ENCODE measurements around the gene RAPGEF4. TPM values are rescaled to one million over a fixed set of nuclear protein-coding genes. Genes with fewer than 3 reads are reported as not detected.
"Not testable (repeated sequence)": the region's sequence is repeated elsewhere in the genome, so short reads cannot be mapped to it uniquely, and the experiment has no call there.

Gene RAPGEF4
- total RNA-seq, 1 donor from 2014 or later: 7.2 TPM

DNA sequence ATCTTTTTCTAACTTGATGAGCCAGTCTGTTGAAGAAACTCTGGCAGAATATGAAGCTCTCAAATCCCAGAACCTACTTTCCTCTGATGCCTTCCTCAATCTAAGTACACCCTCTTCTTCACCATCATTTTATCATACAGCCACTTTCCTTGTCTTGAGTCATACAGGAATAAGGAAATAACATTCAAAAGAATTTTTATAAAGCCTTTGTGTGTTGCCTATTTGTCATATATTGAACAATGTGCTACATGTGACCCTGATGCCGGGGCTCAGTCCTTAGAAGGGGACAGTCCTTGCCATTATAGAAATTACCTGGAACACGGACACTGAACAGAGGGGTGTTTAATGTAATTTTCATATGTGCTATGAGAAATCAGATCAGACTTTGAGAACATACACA is 27.4 kb downstream of the RAPGEF4 start:
- DNase-seq (no peak), ATAC-seq (ENCODE audit: poor library complexity) (no peak)
- intact Hi-C loops (cut with DNase I): no loop called here

DNA sequence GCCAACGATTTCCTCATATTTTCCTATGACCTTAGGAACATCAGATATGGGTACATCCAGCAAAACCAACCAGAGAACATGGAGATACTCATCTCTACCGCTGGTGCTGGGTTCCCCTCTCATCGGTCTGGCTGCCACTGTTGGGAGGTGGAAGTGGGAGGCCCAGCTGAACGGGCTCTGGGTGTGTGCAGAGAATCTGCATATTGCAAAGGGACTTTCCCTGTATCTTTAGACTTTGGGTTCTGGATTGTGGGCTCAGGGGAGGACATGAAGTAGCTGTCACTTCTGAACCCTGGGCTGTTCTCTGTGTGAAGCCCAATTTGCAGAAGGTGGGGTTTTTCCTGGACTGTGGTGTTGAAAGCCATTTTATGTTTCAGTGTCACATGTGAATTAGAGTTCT is 30.0 kb downstream of the RAPGEF4 start:
- no peak for DNase-seq
- intact Hi-C loops (cut with DNase I): no loop called here
- no peak for ATAC-seq (ENCODE audit: poor library complexity)

DNA sequence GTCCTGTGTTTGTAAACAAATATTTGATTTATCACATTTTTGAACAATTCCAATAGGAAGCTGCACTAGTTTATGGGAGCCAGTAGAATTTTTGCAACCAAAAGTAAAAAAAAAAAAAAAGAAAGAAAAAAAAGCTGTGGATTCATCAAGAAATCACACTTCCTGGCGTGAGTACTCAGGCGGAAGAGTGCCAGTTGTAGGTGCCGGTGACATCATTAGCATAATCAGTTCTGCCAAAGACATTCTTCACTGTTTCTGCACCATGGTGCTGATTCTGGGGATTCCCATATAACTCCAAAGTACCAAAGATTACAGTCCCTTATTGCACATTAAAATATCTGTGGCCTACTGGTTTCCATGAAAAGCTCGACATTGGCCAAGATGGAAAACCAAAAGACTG is 32.8 kb downstream of the RAPGEF4 start:
- no peak for ATAC-seq (ENCODE audit: poor library complexity)
- DNase-seq: no peak
- intact Hi-C loops (cut with DNase I): no loop called here

- intact Hi-C loops (cut with DNase I): no loop called here
- no peak for DNase-seq
- no peak for ATAC-seq (ENCODE audit: poor library complexity)
Measured at GRCh38 chr2:172769879-172770278, 34.2 kb downstream of the RAPGEF4 start.

DNA sequence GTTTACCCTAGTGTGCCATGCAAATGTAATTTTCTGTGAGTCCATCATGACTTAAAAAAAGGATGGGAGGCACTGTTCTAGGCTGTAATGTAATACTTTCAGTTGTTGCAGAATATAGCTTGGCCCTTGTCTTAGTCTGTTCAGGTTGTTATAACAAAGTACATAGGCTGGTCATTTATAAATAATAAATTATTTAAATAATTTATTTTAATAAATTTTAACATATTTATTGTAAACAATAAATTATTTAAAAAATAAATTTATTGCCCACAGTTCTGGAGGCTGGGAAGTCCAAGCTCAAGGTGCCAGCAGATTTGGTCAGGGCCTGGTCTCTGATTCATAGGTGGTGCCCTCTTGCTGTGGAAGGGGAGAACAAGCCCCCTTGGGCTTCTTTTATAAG is 35.2 kb downstream of the RAPGEF4 start:
- no peak for ATAC-seq (ENCODE audit: poor library complexity)
- intact Hi-C loops (cut with DNase I): no loop called here
- DNase-seq: no peak

- intact Hi-C loops (cut with DNase I): no loop called here
- ATAC-seq (ENCODE audit: poor library complexity): no peak
- DNase-seq: no peak
Measured at GRCh38 chr2:172772633-172773032, 37.0 kb downstream of the RAPGEF4 start.

DNA sequence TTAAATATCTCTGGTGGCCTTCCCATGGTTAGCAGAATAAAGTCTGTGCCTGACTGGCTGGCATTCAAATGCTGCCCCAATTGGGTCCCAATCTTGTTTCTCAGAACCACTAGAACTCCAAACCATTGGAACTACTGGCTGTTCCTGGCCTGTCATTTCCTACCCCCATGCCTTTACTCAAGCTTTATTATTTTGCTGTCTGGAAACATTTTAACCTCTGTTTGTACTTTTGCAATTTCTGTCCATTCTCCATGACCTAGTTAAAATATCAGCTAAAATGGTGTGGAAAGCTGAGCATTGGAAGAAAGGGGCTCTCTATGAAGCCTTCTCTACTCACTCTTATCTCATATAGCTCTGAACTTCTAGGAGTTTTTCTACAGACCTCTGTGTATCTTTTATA is 38.7 kb downstream of the RAPGEF4 start:
- no peak for DNase-seq
- ATAC-seq (ENCODE audit: poor library complexity): no peak
- intact Hi-C loops (cut with DNase I): no loop called here

GRCh38 chr2:172775319-172775718 is 39.7 kb downstream of the RAPGEF4 start:
- intact Hi-C loops (cut with DNase I): no loop called here
- DNase-seq: no peak
- no peak for ATAC-seq (ENCODE audit: poor library complexity)

DNA sequence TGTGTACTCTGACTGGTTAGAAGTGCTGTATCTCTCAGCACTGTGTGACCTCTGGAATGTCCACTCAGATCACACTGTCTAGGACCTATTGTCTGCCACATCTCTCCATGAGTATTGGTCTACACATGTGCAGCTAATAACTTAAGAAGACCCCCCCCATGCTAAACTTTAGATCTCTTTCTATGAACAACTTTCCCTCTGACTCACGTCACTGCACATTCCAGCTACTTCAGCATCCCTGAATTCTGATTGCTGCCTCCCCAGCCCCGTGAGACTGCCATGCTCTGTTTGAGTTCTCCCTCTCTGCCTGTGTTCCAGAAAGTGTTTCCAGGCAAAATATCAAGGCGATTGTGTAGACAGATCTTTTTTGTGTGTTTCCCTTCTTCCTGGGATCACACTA is 41.8 kb downstream of the RAPGEF4 start:
- DNase-seq (no peak), ATAC-seq (ENCODE audit: poor library complexity) (no peak)
- intact Hi-C loops (cut with DNase I): no loop called here

GRCh38 chr2:172782506-172783164 is 47.0 kb downstream of the RAPGEF4 start:
- no peak for DNase-seq
- intact Hi-C loops (cut with DNase I): no loop called here
- ATAC-seq (ENCODE audit: poor library complexity): no peak

DNA sequence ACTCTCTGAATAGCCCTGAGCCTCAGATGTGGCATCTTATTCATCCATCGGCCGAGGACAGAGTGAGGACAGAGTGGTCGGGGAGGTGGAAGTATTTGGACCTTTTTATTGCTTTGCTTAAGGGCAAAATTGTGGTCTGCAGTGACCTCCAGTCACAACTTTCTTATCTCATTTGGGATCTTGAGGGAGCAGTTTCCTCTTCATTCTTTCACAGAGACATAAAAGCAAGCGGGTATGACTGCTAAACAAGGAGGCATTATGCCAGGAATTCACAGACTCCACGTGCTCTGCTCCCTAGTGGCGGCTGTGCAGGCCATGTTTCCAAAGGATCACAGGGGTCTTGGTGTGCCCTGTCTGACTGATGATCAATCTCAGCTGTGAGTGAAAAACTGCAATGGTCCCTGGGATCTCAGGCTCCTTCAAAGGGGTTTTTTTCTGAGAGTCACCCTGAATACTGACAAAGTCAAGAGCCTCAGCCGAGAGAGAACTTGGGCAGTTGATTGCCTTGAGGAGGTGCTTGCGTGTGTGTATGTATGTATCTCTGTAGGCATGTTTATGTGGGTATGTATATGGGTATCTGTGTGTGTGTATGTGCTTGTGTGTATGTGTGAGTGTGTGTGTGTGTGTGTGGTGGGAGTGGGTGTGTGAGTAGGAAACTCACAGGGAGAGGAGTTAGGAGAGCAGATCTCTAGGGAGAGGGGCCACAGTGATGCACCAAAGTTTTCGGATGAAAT is 47.7 kb downstream of the RAPGEF4 start:
- ATAC-seq (ENCODE audit: poor library complexity) (peak; percentile 81), DNase-seq (no peak)
- intact Hi-C loops (cut with DNase I): no loop called here

- no peak for ATAC-seq (ENCODE audit: poor library complexity)
- no peak for DNase-seq
- intact Hi-C loops (cut with DNase I): no loop called here
Measured at GRCh38 chr2:172788871-172789270, 53.2 kb downstream of the RAPGEF4 start.

- peak; percentile 39 for ATAC-seq (ENCODE audit: poor library complexity)
- no peak for DNase-seq
- intact Hi-C loops (cut with DNase I): no loop called here
Measured at GRCh38 chr2:172790404-172790803, 54.8 kb downstream of the RAPGEF4 start.

DNA sequence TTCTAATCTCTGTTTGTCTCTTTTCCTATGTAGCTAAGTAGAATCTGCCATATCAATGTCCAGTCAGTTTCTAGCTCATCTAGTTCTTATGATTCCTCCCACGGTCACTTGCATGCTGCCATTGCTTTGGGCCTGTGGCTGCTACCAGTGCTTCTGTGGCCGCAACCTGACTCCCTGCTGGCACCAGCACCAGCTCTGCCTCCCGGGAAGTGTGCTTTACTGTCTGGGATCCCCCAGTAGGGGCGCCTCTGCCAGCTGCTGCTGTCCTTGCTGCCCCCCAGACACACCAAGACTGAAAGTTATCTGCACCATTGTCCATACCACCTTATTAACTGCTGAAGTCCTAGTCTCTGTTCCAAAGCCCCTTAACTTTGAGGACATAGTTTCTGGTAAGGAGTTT is 56.3 kb downstream of the RAPGEF4 start:
- ATAC-seq (ENCODE audit: poor library complexity): no peak
- intact Hi-C loops (cut with DNase I): no loop called here
- no peak for DNase-seq

- ATAC-seq (ENCODE audit: poor library complexity): no peak
- intact Hi-C loops (cut with DNase I): no loop called here
- DNase-seq: no peak
Measured at GRCh38 chr2:172792711-172793110, 57.1 kb downstream of the RAPGEF4 start.

DNA sequence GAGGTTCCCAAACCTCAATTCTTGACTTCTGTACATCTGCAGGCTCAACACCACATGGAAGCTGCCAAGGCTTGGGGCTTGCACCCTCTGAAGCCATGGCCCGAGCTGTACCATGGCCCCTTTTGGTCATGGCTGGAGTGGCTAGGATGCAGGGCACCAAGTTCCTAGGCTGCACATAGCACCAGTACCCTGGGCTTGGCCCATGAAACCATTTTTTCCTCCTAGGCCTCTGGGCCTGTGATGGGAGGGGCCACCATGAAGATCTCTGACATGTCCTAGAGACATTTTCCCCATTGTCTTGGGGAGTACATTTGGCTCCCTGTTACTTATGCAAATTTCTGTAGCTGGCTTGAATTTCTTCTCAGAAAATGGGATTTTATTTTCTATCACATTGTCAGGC is 67.7 kb downstream of the RAPGEF4 start:
- ATAC-seq (ENCODE audit: poor library complexity); DNase-seq; intact Hi-C loops (cut with DNase I): not testable (repeated sequence)

- no peak for DNase-seq
- intact Hi-C loops (cut with DNase I): no loop called here
- ATAC-seq (ENCODE audit: poor library complexity): no peak
Measured at GRCh38 chr2:172804423-172804822, 68.8 kb downstream of the RAPGEF4 start.

DNA sequence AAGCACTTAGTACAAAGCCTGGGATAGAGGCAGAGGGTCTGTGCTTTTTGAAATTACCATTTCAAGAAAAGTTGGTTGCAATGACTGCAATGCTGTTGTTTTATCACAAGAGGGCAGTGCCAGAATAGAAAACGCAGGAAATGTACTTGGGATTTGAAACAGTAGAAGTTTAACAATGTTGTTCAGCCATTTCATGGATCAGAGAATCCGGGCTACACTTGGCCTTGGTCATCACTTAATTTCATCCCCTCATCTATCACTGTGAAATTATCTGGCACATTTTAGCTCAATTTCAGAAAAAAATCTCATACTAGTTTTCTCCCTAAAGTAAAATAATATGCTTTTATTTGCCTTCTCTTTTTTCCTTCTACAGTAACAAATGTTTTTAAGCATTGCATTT is 70.8 kb downstream of the RAPGEF4 start:
- intact Hi-C loops (cut with DNase I): no loop called here
- ATAC-seq (ENCODE audit: poor library complexity) (peak; percentile 75), DNase-seq (no peak)

DNA sequence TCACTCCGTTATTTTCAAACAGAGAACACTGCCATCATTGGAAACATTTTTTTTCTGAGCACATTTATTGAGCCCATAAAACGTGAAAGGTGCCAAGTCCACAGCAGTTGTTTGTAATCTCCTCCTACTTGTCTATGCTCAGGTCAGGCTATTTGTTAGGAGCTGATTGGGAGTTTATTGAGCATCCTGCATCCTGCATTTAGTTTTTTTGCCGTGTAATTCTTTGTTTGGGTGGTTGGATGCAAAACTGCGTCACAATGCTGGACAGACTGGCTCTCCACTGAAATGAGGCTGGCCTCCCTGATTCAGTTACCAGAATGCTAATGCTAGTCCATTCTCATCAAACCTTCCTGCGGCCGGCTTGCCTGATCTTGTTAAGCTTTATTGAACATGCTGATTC is 71.4 kb downstream of the RAPGEF4 start:
- intact Hi-C loops (cut with DNase I): no loop called here
- DNase-seq (no peak), ATAC-seq (ENCODE audit: poor library complexity) (no peak)

GRCh38 chr2:172808156-172808555 is 72.5 kb downstream of the RAPGEF4 start:
- DNase-seq (no peak), ATAC-seq (ENCODE audit: poor library complexity) (no peak)
- intact Hi-C loops (cut with DNase I): no loop called here

GRCh38 chr2:172811027-172811426 is 75.4 kb downstream of the RAPGEF4 start:
- ATAC-seq (ENCODE audit: poor library complexity) (no peak), DNase-seq (no peak)
- intact Hi-C loops (cut with DNase I): no loop called here

Measured in Right ventricle myocardium superior (tissue), 1 donor.